Uterus (tissue), 2 donors: ENCODE results near the gene TMEM200A.

Experiments
- POLR2A ChIP-seq, 2 donors: fragments of 450-650 bp; IDR thresholded peaks; one replicate each; pipeline ENCODE4 v1.6.1; 2016; ENCODE audit warnings: antibody characterized with exemption in 2 of 2, mild to moderate bottlenecking in 1 of 2, moderate library complexity in 1 of 2
- TF ChIP-seq, protein P1 (sequence below), 4 experiments: fragments of 200-600 bp in 2 of 4; fragments of 450-650 bp in 2 of 4; sonication (generic) in 2 of 4; IDR thresholded peaks; one replicate each; pipeline ENCODE4 v1.5.1; 2016 to 2019; ENCODE audit warnings: antibody characterized with exemption in 4 of 4, mild to moderate bottlenecking in 2 of 4, moderate library complexity in 1 of 4

DNA sequence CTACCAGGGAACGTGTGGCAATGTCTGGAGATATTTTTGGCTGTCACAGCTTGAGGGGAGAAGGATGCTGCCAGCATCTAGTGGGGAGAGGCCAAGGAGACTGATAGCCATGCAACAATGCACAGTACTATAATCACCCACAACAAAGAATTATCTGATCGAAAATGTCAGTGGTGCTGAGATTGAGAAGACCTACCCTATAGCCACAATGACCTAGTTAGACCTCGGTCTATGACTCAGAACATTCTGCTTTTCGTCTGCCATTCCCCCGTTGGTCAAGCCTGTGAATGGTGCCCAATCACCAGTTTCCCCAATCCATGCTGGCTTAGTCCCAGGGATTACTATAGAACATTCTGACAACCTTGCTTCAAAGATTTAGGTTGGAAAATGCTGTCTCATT, 93.5 kb downstream of the TMEM200A start:
- TF ChIP-seq, protein P1, sequence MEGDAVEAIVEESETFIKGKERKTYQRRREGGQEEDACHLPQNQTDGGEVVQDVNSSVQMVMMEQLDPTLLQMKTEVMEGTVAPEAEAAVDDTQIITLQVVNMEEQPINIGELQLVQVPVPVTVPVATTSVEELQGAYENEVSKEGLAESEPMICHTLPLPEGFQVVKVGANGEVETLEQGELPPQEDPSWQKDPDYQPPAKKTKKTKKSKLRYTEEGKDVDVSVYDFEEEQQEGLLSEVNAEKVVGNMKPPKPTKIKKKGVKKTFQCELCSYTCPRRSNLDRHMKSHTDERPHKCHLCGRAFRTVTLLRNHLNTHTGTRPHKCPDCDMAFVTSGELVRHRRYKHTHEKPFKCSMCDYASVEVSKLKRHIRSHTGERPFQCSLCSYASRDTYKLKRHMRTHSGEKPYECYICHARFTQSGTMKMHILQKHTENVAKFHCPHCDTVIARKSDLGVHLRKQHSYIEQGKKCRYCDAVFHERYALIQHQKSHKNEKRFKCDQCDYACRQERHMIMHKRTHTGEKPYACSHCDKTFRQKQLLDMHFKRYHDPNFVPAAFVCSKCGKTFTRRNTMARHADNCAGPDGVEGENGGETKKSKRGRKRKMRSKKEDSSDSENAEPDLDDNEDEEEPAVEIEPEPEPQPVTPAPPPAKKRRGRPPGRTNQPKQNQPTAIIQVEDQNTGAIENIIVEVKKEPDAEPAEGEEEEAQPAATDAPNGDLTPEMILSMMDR (IDR thresholded peaks at IDR 0.05), result no peak
- TF ChIP-seq POLR2A (IDR thresholded peaks at IDR 0.05), result no peak
